ENCODE data around the gene WWOX. TPM values are rescaled to one million over a fixed set of nuclear protein-coding genes. Genes with fewer than 3 reads are reported as not detected.

Gene WWOX
- total and polyA plus RNA-seq, 2 donors (not counting 3 experiments of a cell fraction or from before 2014, with no cell fraction given): 6.2 to 12.5 TPM

- Histone ChIP-seq H3K9me1 (replicated peaks; ENCODE audit: control insufficient read depth, extremely low read depth, insufficient read depth, low read length) (no peaks in the 10 kb centered on the region), H3K4me3 (replicated peaks in 1 of 3; ENCODE audit: insufficient read depth in 1 of 3, low read depth in 1 of 3, low read length in 3 of 3) (no peak overlapping the region), H3K36me3 (ENCODE audit: control insufficient read depth in 2 of 2, extremely low read depth in 1 of 2, insufficient read depth in 2 of 2, low read length in 2 of 2) (no peaks in the 10 kb centered on the region), H3K4me2 (ENCODE audit: insufficient read depth, low read length) (no peak overlapping the region), H3K9me3 (replicated peaks; ENCODE audit: control insufficient read depth, insufficient read depth, low read length) (no peaks in the 10 kb centered on the region), H3K27ac (ENCODE audit: insufficient read depth, low read depth, low read length) (no peak overlapping the region), H3K79me2 (ENCODE audit: control insufficient read depth, insufficient read depth, low read length) (no peaks in the 10 kb centered on the region), H2AFZ (ENCODE audit: low read depth, low read length) (no peak overlapping the region), H4K20me1 (replicated peaks; ENCODE audit: control insufficient read depth, extremely low read depth, insufficient read depth, low read length) (no peaks in the 10 kb centered on the region), H3K9ac (replicated peaks; ENCODE audit: extremely low read depth, insufficient read depth, low read length) (no peak overlapping the region), H3K4me1 (ENCODE audit: control insufficient read depth, extremely low read depth, insufficient read depth, low read length) (no peaks in the 10 kb centered on the region), H3K27me3 (ENCODE audit: control insufficient read depth in 2 of 2, insufficient read depth in 2 of 2, low read length in 2 of 2) (no peaks in the 10 kb centered on the region)
- dilution Hi-C loops (cut with MboI; ENCODE audit: extremely low pct_ligation_motif_present, low sequenced_read_pairs): no loop called here
- no peak for TF ChIP-seq POLR2A (IDR thresholded peaks at IDR 0.05; ENCODE audit: low read depth, low read length)
- no peak for TF ChIP-seq GATA2 (IDR thresholded peaks at IDR 0.05; ENCODE audit: insufficient read depth, insufficient read length, low read depth, low read length)
- no peak for TF ChIP-seq CTCF (IDR thresholded peaks at IDR 0.05; ENCODE audit: extremely low read depth in 1 of 2, insufficient read depth in 1 of 2, low read depth in 1 of 2, low read length in 2 of 2)
- no peak for TF ChIP-seq FOS (IDR thresholded peaks at IDR 0.05; ENCODE audit: borderline replicate concordance, insufficient read depth, low read length)
- no peak for TF ChIP-seq POLR2AphosphoS5 (IDR thresholded peaks at IDR 0.05; ENCODE audit: insufficient read depth, low read depth, low read length)
- no peak for TF ChIP-seq MAX (IDR thresholded peaks at IDR 0.05; ENCODE audit: insufficient read depth, insufficient read length)
- no peak for TF ChIP-seq EZH2 (IDR thresholded peaks at IDR 0.05; ENCODE audit: borderline replicate concordance, low read depth, low read length, severe bottlenecking)
- DNase-seq (ENCODE audit: low read depth, low spot score) (no peak), FAIRE-seq (no peak)
- ChIA-PET CTCF (no interaction called here), POLR2A (no interaction called here)
- intact Hi-C loops (cut with micrococcal nuclease): no loop called here
- no TSS peak for BruUV-seq (replicated peaks)
Observed at GRCh38 chr16:78519896-78520295, 420.4 kb downstream of the WWOX start.
